HL-60 (cell line): ENCODE data around the gene ZBTB25.

Source experiments
- GABPA ChIP-seq: IDR thresholded peaks from 2 replicates; pipeline ENCODE4 v1.6.1; 2012; ENCODE audit warnings: low read depth
- POLR2AphosphoS5 ChIP-seq: IDR thresholded peaks from 2 replicates; pipeline ENCODE4 v1.6.1; 2012; ENCODE audit warnings: low read depth
- SPI1 ChIP-seq: IDR thresholded peaks from 2 replicates; pipeline ENCODE4 v1.6.1; 2012; ENCODE audit warnings: low read depth, mild to moderate bottlenecking, borderline replicate concordance
- TF ChIP-seq, protein P1 (sequence below): IDR thresholded peaks from one replicate; pipeline ENCODE4 v1.5.1; 2011; ENCODE audit warnings: low read length, control low read depth, inconsistent platforms; ENCODE audit not compliant: insufficient read depth
- TF ChIP-seq, protein P2 (sequence below): IDR thresholded peaks from 2 replicates; pipeline ENCODE4 v1.6.1; 2012; ENCODE audit warnings: low read depth; ENCODE audit not compliant: insufficient replicate concordance

DNA sequence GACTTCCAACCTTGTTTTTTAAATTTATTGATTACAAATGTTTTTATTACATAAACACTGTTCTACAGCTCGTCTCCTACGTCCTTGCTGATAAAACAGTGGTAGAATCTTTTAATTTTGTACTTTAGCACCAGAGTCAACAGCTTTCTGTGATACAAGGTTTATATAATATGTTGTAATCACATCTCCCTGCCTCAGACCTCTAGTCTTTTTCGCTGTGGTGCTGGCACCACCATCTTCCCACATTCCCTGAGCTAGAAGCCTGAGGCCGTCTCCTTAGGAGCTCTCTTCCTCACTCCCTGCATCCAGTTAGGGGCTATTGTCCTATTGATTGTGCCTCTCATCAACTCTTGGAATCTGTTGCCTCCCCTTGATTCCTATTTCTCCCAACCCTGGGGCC lies 98.3 kb downstream of the ZBTB25 start:
- TF ChIP-seq, protein P1, sequence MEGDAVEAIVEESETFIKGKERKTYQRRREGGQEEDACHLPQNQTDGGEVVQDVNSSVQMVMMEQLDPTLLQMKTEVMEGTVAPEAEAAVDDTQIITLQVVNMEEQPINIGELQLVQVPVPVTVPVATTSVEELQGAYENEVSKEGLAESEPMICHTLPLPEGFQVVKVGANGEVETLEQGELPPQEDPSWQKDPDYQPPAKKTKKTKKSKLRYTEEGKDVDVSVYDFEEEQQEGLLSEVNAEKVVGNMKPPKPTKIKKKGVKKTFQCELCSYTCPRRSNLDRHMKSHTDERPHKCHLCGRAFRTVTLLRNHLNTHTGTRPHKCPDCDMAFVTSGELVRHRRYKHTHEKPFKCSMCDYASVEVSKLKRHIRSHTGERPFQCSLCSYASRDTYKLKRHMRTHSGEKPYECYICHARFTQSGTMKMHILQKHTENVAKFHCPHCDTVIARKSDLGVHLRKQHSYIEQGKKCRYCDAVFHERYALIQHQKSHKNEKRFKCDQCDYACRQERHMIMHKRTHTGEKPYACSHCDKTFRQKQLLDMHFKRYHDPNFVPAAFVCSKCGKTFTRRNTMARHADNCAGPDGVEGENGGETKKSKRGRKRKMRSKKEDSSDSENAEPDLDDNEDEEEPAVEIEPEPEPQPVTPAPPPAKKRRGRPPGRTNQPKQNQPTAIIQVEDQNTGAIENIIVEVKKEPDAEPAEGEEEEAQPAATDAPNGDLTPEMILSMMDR, result no peak
- TF ChIP-seq, protein P2, sequence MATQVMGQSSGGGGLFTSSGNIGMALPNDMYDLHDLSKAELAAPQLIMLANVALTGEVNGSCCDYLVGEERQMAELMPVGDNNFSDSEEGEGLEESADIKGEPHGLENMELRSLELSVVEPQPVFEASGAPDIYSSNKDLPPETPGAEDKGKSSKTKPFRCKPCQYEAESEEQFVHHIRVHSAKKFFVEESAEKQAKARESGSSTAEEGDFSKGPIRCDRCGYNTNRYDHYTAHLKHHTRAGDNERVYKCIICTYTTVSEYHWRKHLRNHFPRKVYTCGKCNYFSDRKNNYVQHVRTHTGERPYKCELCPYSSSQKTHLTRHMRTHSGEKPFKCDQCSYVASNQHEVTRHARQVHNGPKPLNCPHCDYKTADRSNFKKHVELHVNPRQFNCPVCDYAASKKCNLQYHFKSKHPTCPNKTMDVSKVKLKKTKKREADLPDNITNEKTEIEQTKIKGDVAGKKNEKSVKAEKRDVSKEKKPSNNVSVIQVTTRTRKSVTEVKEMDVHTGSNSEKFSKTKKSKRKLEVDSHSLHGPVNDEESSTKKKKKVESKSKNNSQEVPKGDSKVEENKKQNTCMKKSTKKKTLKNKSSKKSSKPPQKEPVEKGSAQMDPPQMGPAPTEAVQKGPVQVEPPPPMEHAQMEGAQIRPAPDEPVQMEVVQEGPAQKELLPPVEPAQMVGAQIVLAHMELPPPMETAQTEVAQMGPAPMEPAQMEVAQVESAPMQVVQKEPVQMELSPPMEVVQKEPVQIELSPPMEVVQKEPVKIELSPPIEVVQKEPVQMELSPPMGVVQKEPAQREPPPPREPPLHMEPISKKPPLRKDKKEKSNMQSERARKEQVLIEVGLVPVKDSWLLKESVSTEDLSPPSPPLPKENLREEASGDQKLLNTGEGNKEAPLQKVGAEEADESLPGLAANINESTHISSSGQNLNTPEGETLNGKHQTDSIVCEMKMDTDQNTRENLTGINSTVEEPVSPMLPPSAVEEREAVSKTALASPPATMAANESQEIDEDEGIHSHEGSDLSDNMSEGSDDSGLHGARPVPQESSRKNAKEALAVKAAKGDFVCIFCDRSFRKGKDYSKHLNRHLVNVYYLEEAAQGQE, result no peak
- TF ChIP-seq POLR2AphosphoS5 (no peak), SPI1 (no peak), GABPA (no peak)
